Measurements from ENCODE around the gene MATN3. TPM values are rescaled to one million over a fixed set of nuclear protein-coding genes. Genes with fewer than 3 reads are reported as not detected.

Gene MATN3
- polyA plus RNA-seq, 1 of the 3 experiments (the other 2 are of a cell fraction) = 5.9 TPM

- H3K27me3 ChIP-seq (ENCODE audit: insufficient read depth) = no peaks in the 10 kb centered on the region
- 0 out of 2 replicates have a peak overlapping the region, but pooled peaks have one; percentile 6 for H3K4me2 ChIP-seq
- no peaks in the 10 kb centered on the region for H3K9me2 ChIP-seq
- no peaks in the 10 kb centered on the region; a peak in 1 of 4 replicates for H3K4me1 ChIP-seq (ENCODE audit: control insufficient read depth in 1 of 2, insufficient read depth in 2 of 2, low read depth in 1 of 2, low read length in 1 of 2)
- ChIA-PET POLR2A (no interaction called here), CTCF (interaction anchor here (2.8 to 3.2 kb wide), 2 partner anchors 10 to 69 kb away, joined by 9 to 25 read pairs; no protein-coding TSS in a partner anchor)
- DNase-seq = no peak
- H4K20me1 ChIP-seq (ENCODE audit: insufficient read depth) = no peaks in the 10 kb centered on the region
- no peak overlapping the region for H3K9ac ChIP-seq
- peaks cover 16% of the 10 kb centered on the region for H3K79me2 ChIP-seq (ENCODE audit: insufficient read depth)
- TF ChIP-seq TCF12 (IDR thresholded peaks at IDR 0.05) (peak; percentile 3; the same call in 1 of the 2 replicates), ZBTB33 (IDR thresholded peaks at IDR 0.05; ENCODE audit: borderline replicate concordance, low read depth) (no peak), FOSL2 (IDR thresholded peaks at IDR 0.05; ENCODE audit: borderline replicate concordance, low read depth) (peak; percentile 70; the same call in 1 of the 2 replicates), JUND (IDR thresholded peaks at IDR 0.05) (peak; percentile 57), MXI1 (IDR thresholded peaks at IDR 0.05; ENCODE audit: low read depth, low read length) (no peak), POLR2AphosphoS5 (IDR thresholded peaks at IDR 0.05; ENCODE audit: low read depth, low read length) (0 out of 2 replicates have a peak, but pooled peaks have one; percentile 15), GATA2 (CRISPR knock-in tag; IDR thresholded peaks at IDR 0.05) (no peak)
- peaks cover 13% of the 10 kb centered on the region for H3K9me3 ChIP-seq
- no peak overlapping the region for H3K4me3 ChIP-seq (ENCODE audit: low read depth in 2 of 2, low read length in 1 of 2)
- 35% methylated on average over 3 of the region's 3 CpGs for WGBS (ENCODE audit: low lambda C conversion rate)
- H3F3A ChIP-seq (replicated peaks; ENCODE audit: insufficient read depth) = peaks cover 19% of the 10 kb centered on the region
- H2AFZ ChIP-seq (ENCODE audit: low read depth) = no peak overlapping the region
- peak overlapping the region in 1 of 2 experiments; percentile 42; a peak in 2 of 4 replicates for H3K27ac ChIP-seq (ENCODE audit: low read depth in 2 of 2, low read length in 1 of 2)
- H3K36me3 ChIP-seq (replicated peaks in 1 of 2; ENCODE audit: control insufficient read depth in 1 of 2, insufficient read depth in 2 of 2, low read length in 1 of 2) = peaks cover 6 to 27% of the 10 kb centered on the region in 2 experiments
Observed at GRCh38 chr2:20025065-20025786, 12.8 kb upstream of the MATN3 start.

- H3K27ac ChIP-seq (ENCODE audit: low read depth in 2 of 2, low read length in 1 of 2) = no peak overlapping the region
- H3K4me2 ChIP-seq = no peak overlapping the region
- no peak overlapping the region for H3K4me3 ChIP-seq (ENCODE audit: low read depth in 2 of 2, low read length in 1 of 2)
- no peaks in the 10 kb centered on the region for H4K20me1 ChIP-seq (ENCODE audit: insufficient read depth)
- no peaks in the 10 kb centered on the region for H3K27me3 ChIP-seq (ENCODE audit: insufficient read depth)
- no peaks in the 10 kb centered on the region; the same call in 1 of the 2 replicates for H3K9me3 ChIP-seq
- ChIA-PET CTCF (interaction anchor here (0.6 to 3.2 kb wide), 7 partner anchors 9 to 80 kb away, joined by 3 to 25 read pairs (median 4); no protein-coding TSS in a partner anchor), POLR2A (interaction anchor here (0.6 kb wide), 2 partner anchors 8 to 165 kb away, joined by 3 read pairs; no protein-coding TSS in a partner anchor)
- H3K36me3 ChIP-seq (replicated peaks in 1 of 2; ENCODE audit: control insufficient read depth in 1 of 2, insufficient read depth in 2 of 2, low read length in 1 of 2) = peaks cover 6 to 11% of the 10 kb centered on the region in 2 experiments
- H3K4me1 ChIP-seq (ENCODE audit: control insufficient read depth in 1 of 2, insufficient read depth in 2 of 2, low read depth in 1 of 2, low read length in 1 of 2) = no peaks in the 10 kb centered on the region; a peak in 1 of 4 replicates
- peaks cover 2% of the 10 kb centered on the region; the same call in 1 of the 2 replicates for H3K79me2 ChIP-seq (ENCODE audit: insufficient read depth)
- WGBS (ENCODE audit: low lambda C conversion rate) = 95% methylated on average over 4 of the region's 4 CpGs
- no peak for DNase-seq
- no peaks in the 10 kb centered on the region for H3K9me2 ChIP-seq
- TF ChIP-seq MAX (IDR thresholded peaks at IDR 0.05; ENCODE audit: low read depth) (no peak), RFX5 (IDR thresholded peaks at IDR 0.05; ENCODE audit: low read length) (no peak), REST (IDR thresholded peaks at IDR 0.05; ENCODE audit: low read depth, low read length) (no peak), TEAD4 (IDR thresholded peaks at IDR 0.05; ENCODE audit: borderline replicate concordance, insufficient read depth) (no peak), USF2 (IDR thresholded peaks at IDR 0.05; ENCODE audit: borderline replicate concordance, low read depth, low read length) (no peak), ZBTB33 (IDR thresholded peaks at IDR 0.05; ENCODE audit: borderline replicate concordance, low read depth) (no peak)
- H3K9ac ChIP-seq = no peak overlapping the region
- H2AFZ ChIP-seq (ENCODE audit: low read depth) = no peak overlapping the region
- peaks cover 14% of the 10 kb centered on the region for H3F3A ChIP-seq (replicated peaks; ENCODE audit: insufficient read depth)
Observed at GRCh38 chr2:20023688-20024087, 11.2 kb upstream of the MATN3 start.

Data from SK-N-SH (cell line).